ENCODE results near the gene ANKFN1. TPM values are rescaled to one million over a fixed set of nuclear protein-coding genes. Genes with fewer than 3 reads are reported as not detected.
"Not testable (repeated sequence)": the region's sequence is repeated elsewhere in the genome, so short reads cannot be mapped to it uniquely, and the experiment has no call there.

Gene ANKFN1
- total RNA-seq, 1 donor from 2014 or later: 2.4 TPM

- Mint-ChIP-seq H3K4me1 (ENCODE audit: unreplicated experiment) (peaks cover 4% of the 10 kb centered on the region), H3K27ac (no peak overlapping the region), H3K27me3 (peaks cover 8% of the 10 kb centered on the region), H3K36me3 (no peaks in the 10 kb centered on the region), H3K9me3 (no peaks in the 10 kb centered on the region), H3K4me3 (no peak overlapping the region)
- no peak for DNase-seq (ENCODE audit: extremely low spot score, unreplicated experiment)
- TF ChIP-seq, protein P1, sequence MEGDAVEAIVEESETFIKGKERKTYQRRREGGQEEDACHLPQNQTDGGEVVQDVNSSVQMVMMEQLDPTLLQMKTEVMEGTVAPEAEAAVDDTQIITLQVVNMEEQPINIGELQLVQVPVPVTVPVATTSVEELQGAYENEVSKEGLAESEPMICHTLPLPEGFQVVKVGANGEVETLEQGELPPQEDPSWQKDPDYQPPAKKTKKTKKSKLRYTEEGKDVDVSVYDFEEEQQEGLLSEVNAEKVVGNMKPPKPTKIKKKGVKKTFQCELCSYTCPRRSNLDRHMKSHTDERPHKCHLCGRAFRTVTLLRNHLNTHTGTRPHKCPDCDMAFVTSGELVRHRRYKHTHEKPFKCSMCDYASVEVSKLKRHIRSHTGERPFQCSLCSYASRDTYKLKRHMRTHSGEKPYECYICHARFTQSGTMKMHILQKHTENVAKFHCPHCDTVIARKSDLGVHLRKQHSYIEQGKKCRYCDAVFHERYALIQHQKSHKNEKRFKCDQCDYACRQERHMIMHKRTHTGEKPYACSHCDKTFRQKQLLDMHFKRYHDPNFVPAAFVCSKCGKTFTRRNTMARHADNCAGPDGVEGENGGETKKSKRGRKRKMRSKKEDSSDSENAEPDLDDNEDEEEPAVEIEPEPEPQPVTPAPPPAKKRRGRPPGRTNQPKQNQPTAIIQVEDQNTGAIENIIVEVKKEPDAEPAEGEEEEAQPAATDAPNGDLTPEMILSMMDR (conservative IDR thresholded peaks at IDR 0.05): no peak
These were observed 109.5 kb downstream of the ANKFN1 start for GRCh38 chr17:56262803-56263202.

DNA sequence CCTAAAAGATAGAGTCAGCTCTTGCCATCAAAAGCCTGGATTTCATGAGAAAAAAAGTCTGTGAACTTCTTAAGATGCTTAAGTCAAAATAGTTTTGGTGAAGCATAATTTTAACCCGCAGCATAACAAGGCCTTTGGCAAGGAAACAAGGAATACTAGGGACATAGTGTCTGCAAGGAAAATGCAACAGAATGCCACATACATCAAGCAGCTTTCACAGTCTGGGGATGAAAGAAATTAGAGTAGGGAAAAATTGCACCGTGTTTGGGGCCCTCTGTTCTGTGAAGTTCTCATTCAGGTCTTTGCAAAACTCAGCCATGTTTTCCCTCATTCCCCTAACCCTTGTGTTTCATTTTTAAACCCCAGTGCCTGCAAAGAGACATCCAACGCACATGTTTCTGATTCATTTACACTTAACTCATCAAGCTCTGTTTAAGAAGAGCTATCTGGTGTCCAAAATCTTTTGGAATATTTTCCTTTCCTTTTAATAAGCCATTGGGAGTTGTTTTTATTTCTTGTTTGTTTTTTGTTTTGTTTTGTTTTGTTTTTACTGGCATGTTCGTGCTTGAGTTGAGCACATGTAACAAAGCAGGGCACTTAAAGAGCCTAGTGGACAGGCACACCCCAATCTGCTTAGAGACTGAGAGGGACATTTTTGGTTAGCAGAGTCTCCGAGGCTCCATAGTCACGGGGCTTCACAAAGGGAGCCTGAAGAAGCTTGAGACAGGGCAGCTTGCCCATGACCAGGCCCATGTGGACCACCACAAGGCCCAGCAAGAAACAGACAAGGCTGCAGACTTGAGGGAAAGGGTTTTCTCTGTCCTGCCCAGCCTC, 116.5 kb downstream of the ANKFN1 start:
- Mint-ChIP-seq H3K27ac (no peak overlapping the region), H3K36me3 (no peaks in the 10 kb centered on the region), H3K27me3 (no peaks in the 10 kb centered on the region), H3K4me3 (no peak overlapping the region), H3K4me1 (ENCODE audit: unreplicated experiment) (no peaks in the 10 kb centered on the region), H3K9me3 (no peaks in the 10 kb centered on the region)
- TF ChIP-seq, protein P1 (conservative IDR thresholded peaks at IDR 0.05): no peak
- no peak for DNase-seq (ENCODE audit: extremely low spot score, unreplicated experiment)

DNA sequence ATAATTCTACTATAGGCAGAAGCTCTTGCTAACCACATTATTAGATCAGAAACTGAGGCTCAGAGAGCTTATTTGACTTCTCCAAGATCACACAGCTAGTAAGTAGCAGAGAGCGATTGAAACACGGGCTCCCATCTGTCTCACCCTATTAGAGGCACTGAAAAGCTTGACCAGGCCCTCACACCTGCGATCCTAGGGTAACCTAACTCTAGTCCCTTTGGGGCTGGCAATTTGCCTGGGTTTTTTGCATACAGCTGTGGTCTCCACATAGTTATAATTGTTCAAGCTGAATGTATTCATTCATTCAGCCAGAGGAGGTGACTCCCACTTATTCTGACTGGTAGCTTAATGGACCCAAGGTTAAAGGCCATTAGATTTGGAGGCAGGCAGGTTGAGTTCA, 121.2 kb downstream of the ANKFN1 start:
- Mint-ChIP-seq H3K36me3 (no peaks in the 10 kb centered on the region), H3K27me3 (no peaks in the 10 kb centered on the region), H3K4me3 (no peak overlapping the region), H3K27ac (no peak overlapping the region), H3K4me1 (ENCODE audit: unreplicated experiment) (no peaks in the 10 kb centered on the region), H3K9me3 (no peaks in the 10 kb centered on the region)
- DNase-seq (ENCODE audit: extremely low spot score, unreplicated experiment): no peak
- TF ChIP-seq, protein P1 (conservative IDR thresholded peaks at IDR 0.05): no peak

DNA sequence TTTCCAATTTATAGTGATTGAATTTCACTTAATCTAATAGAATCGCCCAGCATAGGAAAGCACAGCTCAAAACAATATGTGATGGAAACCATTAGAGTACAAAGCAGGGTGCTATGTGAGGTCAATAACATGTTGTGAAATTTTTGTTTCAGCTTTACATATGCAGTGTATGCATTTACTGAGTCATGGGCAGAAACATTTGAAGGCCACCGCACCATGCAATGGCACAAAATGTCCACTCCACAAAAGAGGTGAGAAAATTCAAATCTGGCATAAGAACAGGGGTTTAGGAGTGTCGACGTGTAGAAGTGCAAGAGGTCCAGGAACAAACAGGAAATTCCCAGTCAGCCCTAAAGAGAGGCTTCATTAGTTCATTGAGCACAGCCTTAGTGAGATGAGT, 131.2 kb downstream of the ANKFN1 start:
- TF ChIP-seq, protein P1 (conservative IDR thresholded peaks at IDR 0.05): no peak
- Mint-ChIP-seq H3K36me3 (no peaks in the 10 kb centered on the region), H3K4me3 (no peak overlapping the region), H3K4me1 (ENCODE audit: unreplicated experiment) (no peaks in the 10 kb centered on the region), H3K9me3 (peaks cover 5% of the 10 kb centered on the region), H3K27me3 (no peaks in the 10 kb centered on the region), H3K27ac (no peak overlapping the region)
- no peak for DNase-seq (ENCODE audit: extremely low spot score, unreplicated experiment)

- H3K27me3 Mint-ChIP-seq; H3K36me3 Mint-ChIP-seq; H3K27ac Mint-ChIP-seq; H3K4me3 Mint-ChIP-seq; H3K4me1 Mint-ChIP-seq (ENCODE audit: unreplicated experiment); DNase-seq (ENCODE audit: extremely low spot score, unreplicated experiment); H3K9me3 Mint-ChIP-seq: not testable (repeated sequence)
These were observed 135.5 kb downstream of the ANKFN1 start for GRCh38 chr17:56288786-56289185.

DNA sequence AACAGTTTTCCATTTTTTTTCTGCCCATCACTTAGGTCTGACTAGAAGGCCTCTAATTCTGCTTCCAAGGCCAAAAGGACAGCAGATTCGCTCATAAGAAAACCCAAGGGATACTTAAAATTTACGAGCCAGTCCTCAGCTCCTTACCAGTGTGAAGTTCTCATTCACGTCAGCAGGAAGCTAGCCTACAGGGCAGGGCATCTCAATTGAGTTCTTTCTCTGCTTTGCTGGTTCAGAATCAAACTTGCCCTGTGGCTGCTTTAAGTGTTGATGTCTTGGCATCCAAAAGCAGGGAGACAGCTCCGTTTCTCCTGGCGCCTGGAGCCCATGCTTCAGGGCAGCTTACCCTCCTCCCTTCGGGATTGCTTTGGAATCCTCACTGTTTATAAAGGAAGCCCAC, 136.0 kb downstream of the ANKFN1 start:
- no peaks in the 10 kb centered on the region for H3K9me3 Mint-ChIP-seq
- no peaks in the 10 kb centered on the region for H3K36me3 Mint-ChIP-seq
- no peak overlapping the region for H3K4me3 Mint-ChIP-seq
- DNase-seq (ENCODE audit: extremely low spot score, unreplicated experiment): no peak
- H3K4me1 Mint-ChIP-seq (ENCODE audit: unreplicated experiment): peaks cover 4% of the 10 kb centered on the region
- TF ChIP-seq, protein P1 (conservative IDR thresholded peaks at IDR 0.05): no peak
- H3K27ac Mint-ChIP-seq: no peak overlapping the region
- peaks cover 4% of the 10 kb centered on the region for H3K27me3 Mint-ChIP-seq
